ENCODE data around the gene C3orf33.

C3orf33 gene

GRCh38 chr3:155753038-155753639 lies 52.9 kb downstream of the C3orf33 start:
- TF ChIP-seq GATA2 (IDR thresholded peaks at IDR 0.05; ENCODE audit: low read depth, low read length) (no peak), GATA3 (IDR thresholded peaks at IDR 0.05; ENCODE audit: low read depth, low read length) (no peak)

- TF ChIP-seq GATA2 (IDR thresholded peaks at IDR 0.05; ENCODE audit: low read depth, low read length) (no peak), GATA3 (IDR thresholded peaks at IDR 0.05; ENCODE audit: low read depth, low read length) (no peak)
These were observed 57.3 kb downstream of the C3orf33 start for GRCh38 chr3:155748611-155749365.

- TF ChIP-seq GATA2 (IDR thresholded peaks at IDR 0.05; ENCODE audit: low read depth, low read length) (no peak), GATA3 (IDR thresholded peaks at IDR 0.05; ENCODE audit: low read depth, low read length) (no peak)
These were observed 58.2 kb downstream of the C3orf33 start for GRCh38 chr3:155747946-155748290.

DNA sequence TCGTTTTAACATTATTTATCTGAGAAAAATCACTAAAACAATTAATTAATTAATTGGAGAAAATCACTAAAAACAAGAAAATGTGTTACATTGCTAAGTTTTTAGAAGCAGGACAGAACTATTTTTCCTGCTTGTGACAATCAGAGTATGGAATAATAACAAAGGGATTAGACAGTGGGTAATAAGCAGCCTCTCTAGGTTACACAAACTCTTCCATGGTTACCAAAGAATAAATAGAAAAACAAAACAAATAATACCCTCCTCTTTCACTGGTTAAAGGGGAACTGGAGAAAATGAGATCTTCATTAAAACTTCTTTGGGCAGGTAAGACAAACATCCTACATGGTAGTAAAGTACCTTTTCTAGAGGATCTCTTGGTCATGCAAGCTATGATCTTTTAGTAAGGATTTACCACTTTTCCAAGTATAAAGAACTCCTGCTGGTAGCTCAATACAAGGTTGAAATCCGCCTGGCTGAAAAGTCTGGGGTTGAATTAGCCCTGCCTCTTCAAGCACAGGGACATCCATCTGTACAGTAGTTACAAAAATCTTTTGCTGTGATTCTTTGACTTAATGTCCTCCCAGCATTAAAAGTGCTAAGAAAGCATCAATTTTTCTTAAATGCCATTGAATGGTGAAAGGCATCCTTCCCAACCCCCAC lies 58.7 kb downstream of the C3orf33 start:
- TF ChIP-seq GATA2 (IDR thresholded peaks at IDR 0.05; ENCODE audit: low read depth, low read length) = no peak
- no peak for TF ChIP-seq GATA3 (IDR thresholded peaks at IDR 0.05; ENCODE audit: low read depth, low read length)

- no peak for TF ChIP-seq GATA3 (IDR thresholded peaks at IDR 0.05; ENCODE audit: low read depth, low read length)
- TF ChIP-seq GATA2 (IDR thresholded peaks at IDR 0.05; ENCODE audit: low read depth, low read length) = no peak
These were observed 59.4 kb downstream of the C3orf33 start for GRCh38 chr3:155746703-155747102.

GRCh38 chr3:155745795-155746550 lies 60.1 kb downstream of the C3orf33 start:
- no peak for TF ChIP-seq GATA2 (IDR thresholded peaks at IDR 0.05; ENCODE audit: low read depth, low read length)

GRCh38 chr3:155744626-155745324 lies 61.3 kb downstream of the C3orf33 start, which contains the start of gene PLCH1:
Gene PLCH1, minus strand, starts transcription at chr3:155745071. Its CDS starts 40,847 bp downstream, at chr3:155704224.
- no peak for TF ChIP-seq GATA3 (IDR thresholded peaks at IDR 0.05; ENCODE audit: low read depth, low read length)
- no peak for TF ChIP-seq GATA2 (IDR thresholded peaks at IDR 0.05; ENCODE audit: low read depth, low read length)

GRCh38 chr3:155744010-155744625 lies 62.0 kb downstream of the C3orf33 start:
- TF ChIP-seq GATA3 (IDR thresholded peaks at IDR 0.05; ENCODE audit: low read depth, low read length) (no peak), GATA2 (IDR thresholded peaks at IDR 0.05; ENCODE audit: low read depth, low read length) (no peak)

DNA sequence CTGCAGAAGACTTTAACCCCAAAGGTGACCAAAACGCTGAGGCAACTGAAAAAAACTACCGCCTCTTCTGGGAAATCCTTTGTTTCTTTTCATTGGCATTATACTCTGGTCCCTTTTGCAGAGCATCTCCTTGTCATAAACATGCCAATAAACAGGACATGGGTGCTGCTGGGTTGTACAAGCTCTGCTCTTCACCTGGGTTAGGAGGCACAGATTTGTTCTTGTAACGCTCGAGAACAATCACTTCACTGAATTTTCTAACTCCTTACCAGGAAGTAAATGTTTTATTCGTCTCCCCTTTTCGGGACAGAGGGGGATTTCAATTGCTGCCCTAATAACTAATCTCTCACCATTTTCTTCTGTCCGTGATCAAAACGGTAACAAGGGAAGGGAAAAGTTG lies 62.5 kb downstream of the C3orf33 start:
- TF ChIP-seq GATA3 (IDR thresholded peaks at IDR 0.05; ENCODE audit: low read depth, low read length) (no peak), GATA2 (IDR thresholded peaks at IDR 0.05; ENCODE audit: low read depth, low read length) (no peak)

- TF ChIP-seq GATA3 (IDR thresholded peaks at IDR 0.05; ENCODE audit: low read depth, low read length) (no peak), GATA2 (IDR thresholded peaks at IDR 0.05; ENCODE audit: low read depth, low read length) (no peak)
These were observed 63.6 kb downstream of the C3orf33 start for GRCh38 chr3:155742349-155742965.

DNA sequence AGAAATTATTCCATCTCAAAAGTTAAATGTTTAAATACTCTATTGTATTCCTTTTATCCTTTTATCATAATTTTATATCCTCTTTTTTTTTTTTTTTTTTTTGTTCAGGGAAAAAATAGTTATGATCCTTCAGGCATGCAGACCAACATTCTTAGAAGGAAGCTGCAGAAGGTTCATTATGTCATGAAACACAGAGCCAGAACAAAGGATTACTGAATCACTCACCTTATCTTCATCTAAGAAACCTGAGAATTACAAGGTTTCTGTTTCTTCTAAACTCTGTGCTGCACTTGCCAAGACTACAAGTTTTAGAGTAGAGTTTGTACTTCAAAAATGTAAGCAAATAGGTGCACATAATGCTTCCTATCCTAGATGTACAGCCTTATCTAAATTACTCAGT lies 64.5 kb downstream of the C3orf33 start:
- no peak for TF ChIP-seq GATA2 (IDR thresholded peaks at IDR 0.05; ENCODE audit: low read depth, low read length)

GRCh38 chr3:155741101-155741500 lies 65.0 kb downstream of the C3orf33 start:
- TF ChIP-seq GATA3 (IDR thresholded peaks at IDR 0.05; ENCODE audit: low read depth, low read length) = no peak
- TF ChIP-seq GATA2 (IDR thresholded peaks at IDR 0.05; ENCODE audit: low read depth, low read length) = no peak

GRCh38 chr3:155739154-155739553 lies 66.9 kb downstream of the C3orf33 start:
- no peak for TF ChIP-seq GATA3 (IDR thresholded peaks at IDR 0.05; ENCODE audit: low read depth, low read length)
- TF ChIP-seq GATA2 (IDR thresholded peaks at IDR 0.05; ENCODE audit: low read depth, low read length) = no peak

Data from SH-SY5Y (cell line).